Neural crest cell (in vitro differentiated cells): Measurements from ENCODE around the gene CBLN3. TPM values are rescaled to one million over a fixed set of nuclear protein-coding genes. Genes with fewer than 3 reads are reported as not detected.
A peak's percentile ranks its signal among the peaks of the same experiment; 100 is the strongest.
"Not testable (repeated sequence)": the region's sequence is repeated elsewhere in the genome, so short reads cannot be mapped to it uniquely, and the experiment has no call there.

Experiments
- DNase-seq: peaks from one replicate; pipeline ENCODE4 v3.0.0; 2021; ENCODE audit warnings: low read depth, mixed read lengths, low spot score
- H3K27ac Mint-ChIP-seq: one replicate; pipeline ENCODE4 v1.8.0; 2021; ENCODE audit warnings: mild to moderate bottlenecking, mixed read lengths; ENCODE audit not compliant: unreplicated experiment
- H3K27me3 Mint-ChIP-seq: 2 replicates; pipeline ENCODE4 v1.8.0; 2021; ENCODE audit warnings: low read depth, mild to moderate bottlenecking, mixed read lengths
- H3K36me3 Mint-ChIP-seq: 2 replicates; pipeline ENCODE4 v1.8.0; 2021; ENCODE audit warnings: low read depth, mild to moderate bottlenecking, mixed read lengths
- H3K4me1 Mint-ChIP-seq: 2 replicates; pipeline ENCODE4 v1.8.0; 2021; ENCODE audit warnings: mixed read lengths
- H3K4me3 Mint-ChIP-seq: one replicate; pipeline ENCODE4 v1.8.0; 2021; ENCODE audit warnings: mild to moderate bottlenecking, mixed read lengths
- H3K9me3 Mint-ChIP-seq: 2 replicates; pipeline ENCODE4 v1.8.0; 2021; ENCODE audit warnings: mixed read lengths
- CTCF ChIP-seq: fragments of 200-600 bp; sonication (generic); conservative IDR thresholded peaks from 2 replicates; pipeline ENCODE4 v1.5.0; 2021; ENCODE audit warnings: antibody characterized with exemption, mild to moderate bottlenecking
- total RNA-seq: library from RNA; stranded (reverse); gene quantifications from 2 replicates; pipeline ENCODE4 v1.2.1, GENCODE V29; 2021

The CBLN3 gene
- total RNA-seq, 1 donor from 2014 or later = 1.0 TPM

- Mint-ChIP-seq H3K27me3 (peaks cover 13% of the 10 kb centered on the region), H3K4me3 (no peak overlapping the region), H3K9me3 (no peaks in the 10 kb centered on the region), H3K27ac (no peak overlapping the region), H3K4me1 (peaks cover 3% of the 10 kb centered on the region), H3K36me3 (no peaks in the 10 kb centered on the region)
- TF ChIP-seq CTCF = no peak
- no peak for DNase-seq
Observed at GRCh38 chr14:24394275-24394674, 35.2 kb downstream of the CBLN3 start.

GRCh38 chr14:24392325-24393091 is 37.0 kb downstream of the CBLN3 start:
- no peaks in the 10 kb centered on the region for H3K9me3 Mint-ChIP-seq
- no peak overlapping the region for H3K4me3 Mint-ChIP-seq
- H3K27ac Mint-ChIP-seq = no peak overlapping the region
- H3K27me3 Mint-ChIP-seq = peaks cover 26% of the 10 kb centered on the region
- H3K4me1 Mint-ChIP-seq = no peaks in the 10 kb centered on the region
- H3K36me3 Mint-ChIP-seq = no peaks in the 10 kb centered on the region
- no peak for DNase-seq
- no peak for TF ChIP-seq CTCF

GRCh38 chr14:24390701-24391468 is 38.6 kb downstream of the CBLN3 start:
- H3K27ac Mint-ChIP-seq = peak overlapping the region; percentile 47
- TF ChIP-seq CTCF = no peak
- H3K4me1 Mint-ChIP-seq = no peaks in the 10 kb centered on the region
- peaks cover 30% of the 10 kb centered on the region for H3K27me3 Mint-ChIP-seq
- H3K9me3 Mint-ChIP-seq = no peaks in the 10 kb centered on the region
- no peak overlapping the region for H3K4me3 Mint-ChIP-seq
- no peak for DNase-seq
- no peaks in the 10 kb centered on the region for H3K36me3 Mint-ChIP-seq

DNA sequence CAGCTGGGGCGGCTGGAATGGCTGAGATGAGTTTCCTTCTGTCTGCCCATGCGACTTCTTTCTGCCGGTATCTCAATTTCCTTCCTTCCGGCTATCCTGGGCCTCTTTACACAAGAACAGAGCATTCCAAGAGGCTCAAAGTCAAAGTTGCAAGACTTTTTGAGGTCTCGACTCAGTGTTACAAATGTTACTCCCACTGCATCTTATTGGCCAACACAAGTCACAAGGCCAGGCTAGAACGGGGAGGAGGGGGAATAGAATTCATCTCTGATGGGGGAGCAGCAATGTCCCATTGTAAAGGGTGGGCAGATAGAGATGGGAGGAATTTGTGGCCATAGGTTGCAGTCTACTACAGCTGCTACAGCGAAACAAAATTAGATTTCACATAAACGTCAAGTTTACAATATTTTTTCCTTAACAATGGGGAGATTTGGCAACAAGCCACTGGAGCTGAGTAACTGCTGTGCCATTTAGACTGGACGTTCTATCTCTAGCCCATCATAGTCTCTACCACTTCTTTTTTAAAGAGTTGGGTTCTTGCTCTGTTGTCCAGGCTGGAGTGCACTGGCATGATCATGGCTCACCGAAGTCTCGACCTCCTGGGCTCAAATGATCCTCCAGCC is 40.1 kb downstream of the CBLN3 start:
- no peak overlapping the region for H3K27ac Mint-ChIP-seq
- no peaks in the 10 kb centered on the region for H3K4me1 Mint-ChIP-seq
- no peaks in the 10 kb centered on the region for H3K36me3 Mint-ChIP-seq
- peaks cover 37% of the 10 kb centered on the region for H3K27me3 Mint-ChIP-seq
- no peak for TF ChIP-seq CTCF
- no peak overlapping the region for H3K4me3 Mint-ChIP-seq
- no peaks in the 10 kb centered on the region for H3K9me3 Mint-ChIP-seq
- no peak for DNase-seq

DNA sequence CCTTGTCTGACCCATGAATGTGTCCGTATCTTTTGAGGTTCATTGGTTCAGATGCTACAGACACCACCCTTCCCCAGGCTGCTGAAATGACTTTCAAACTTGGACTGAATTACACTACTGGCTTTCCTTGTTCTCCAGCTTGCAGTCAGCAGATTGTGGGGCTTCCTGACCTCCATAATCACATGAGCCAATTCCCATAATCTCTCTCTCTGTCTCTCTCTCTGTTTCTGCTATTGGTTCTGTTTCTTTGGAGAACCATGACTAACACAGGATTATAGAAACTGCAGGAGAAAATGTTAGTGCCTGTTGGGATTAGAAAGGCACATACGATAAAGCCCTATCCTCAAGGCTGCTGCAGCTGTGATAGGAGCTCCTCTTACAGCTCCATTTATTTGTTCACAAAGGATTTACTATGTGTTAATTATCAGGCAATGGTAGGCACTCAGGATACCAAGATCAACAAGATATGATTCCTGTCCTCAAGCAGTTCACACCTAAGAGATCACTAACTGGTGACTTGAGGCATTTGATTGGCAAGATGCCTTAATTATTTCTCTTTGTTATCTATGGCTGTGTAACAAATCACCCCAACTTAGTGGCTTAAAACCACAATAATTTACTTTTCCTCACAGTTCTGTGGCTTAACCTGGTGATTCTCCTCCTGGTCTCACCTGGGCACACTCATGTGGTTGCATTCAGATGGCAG is 40.8 kb downstream of the CBLN3 start:
- no peaks in the 10 kb centered on the region for H3K9me3 Mint-ChIP-seq
- H3K4me3 Mint-ChIP-seq = no peak overlapping the region
- H3K27ac Mint-ChIP-seq = no peak overlapping the region
- no peaks in the 10 kb centered on the region for H3K36me3 Mint-ChIP-seq
- DNase-seq = no peak
- H3K27me3 Mint-ChIP-seq = peaks cover 41% of the 10 kb centered on the region
- no peak for TF ChIP-seq CTCF
- H3K4me1 Mint-ChIP-seq = no peaks in the 10 kb centered on the region

- DNase-seq, H3K27ac Mint-ChIP-seq, H3K36me3 Mint-ChIP-seq, H3K4me1 Mint-ChIP-seq, H3K9me3 Mint-ChIP-seq, H3K4me3 Mint-ChIP-seq: not testable (repeated sequence)
- H3K27me3 Mint-ChIP-seq = peaks cover 41% of the 10 kb centered on the region
Observed at GRCh38 chr14:24387579-24387978, 41.9 kb downstream of the CBLN3 start.
